Measurements from ENCODE around the gene MYBBP1A.
A peak's percentile ranks its signal among the peaks of the same experiment; 100 is the strongest.

The MYBBP1A gene

GRCh38 chr17:4505187-4505586, 50.0 kb downstream of the MYBBP1A start:
- DNase-seq (ENCODE audit: low spot score) = no peak
- FAIRE-seq = no peak

- FAIRE-seq (no peak), DNase-seq (ENCODE audit: low spot score) (no peak)
Observed at GRCh38 chr17:4504188-4504587, 51.0 kb downstream of the MYBBP1A start.

DNA sequence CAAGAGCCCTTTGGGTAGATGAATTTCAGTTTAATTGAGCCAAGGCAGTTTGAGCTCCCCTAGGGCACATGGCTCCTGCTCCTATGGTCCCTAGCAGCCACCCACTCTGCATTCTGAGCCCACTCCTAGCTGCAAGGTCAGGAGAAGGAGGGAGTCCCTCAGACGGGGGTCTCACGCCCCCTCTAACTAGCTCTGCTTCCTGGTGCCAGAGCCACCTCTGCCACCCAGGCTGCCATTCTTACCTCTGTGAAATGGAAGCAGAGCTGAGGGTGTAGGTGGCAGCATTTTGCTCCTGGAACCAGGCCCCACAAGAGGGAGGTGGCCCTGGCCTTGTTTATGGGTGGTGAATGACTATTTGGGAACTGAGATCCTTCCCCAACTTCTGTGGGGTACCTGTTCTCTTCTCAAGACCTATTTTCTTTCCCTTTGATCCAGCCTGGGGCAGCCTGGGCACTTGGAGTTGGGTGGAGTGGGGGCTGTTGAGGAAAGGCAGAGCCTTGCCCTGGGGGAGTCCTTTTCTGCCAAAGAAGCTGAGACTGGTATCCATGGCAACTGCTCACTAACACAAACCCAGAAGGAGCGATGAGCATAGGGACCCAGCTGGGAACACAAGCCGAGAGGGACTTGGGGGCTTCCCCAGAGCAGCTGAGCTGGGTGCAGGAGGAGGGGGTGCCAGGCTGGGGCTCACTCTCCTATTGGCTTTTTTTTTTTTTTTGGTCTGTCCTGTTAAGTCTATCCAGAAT, 51.7 kb downstream of the MYBBP1A start:
- DNase-seq (ENCODE audit: low spot score) (no peak), FAIRE-seq (no peak)

GRCh38 chr17:4502466-4503154, 52.6 kb downstream of the MYBBP1A start:
- DNase-seq (ENCODE audit: low spot score) = no peak

DNA sequence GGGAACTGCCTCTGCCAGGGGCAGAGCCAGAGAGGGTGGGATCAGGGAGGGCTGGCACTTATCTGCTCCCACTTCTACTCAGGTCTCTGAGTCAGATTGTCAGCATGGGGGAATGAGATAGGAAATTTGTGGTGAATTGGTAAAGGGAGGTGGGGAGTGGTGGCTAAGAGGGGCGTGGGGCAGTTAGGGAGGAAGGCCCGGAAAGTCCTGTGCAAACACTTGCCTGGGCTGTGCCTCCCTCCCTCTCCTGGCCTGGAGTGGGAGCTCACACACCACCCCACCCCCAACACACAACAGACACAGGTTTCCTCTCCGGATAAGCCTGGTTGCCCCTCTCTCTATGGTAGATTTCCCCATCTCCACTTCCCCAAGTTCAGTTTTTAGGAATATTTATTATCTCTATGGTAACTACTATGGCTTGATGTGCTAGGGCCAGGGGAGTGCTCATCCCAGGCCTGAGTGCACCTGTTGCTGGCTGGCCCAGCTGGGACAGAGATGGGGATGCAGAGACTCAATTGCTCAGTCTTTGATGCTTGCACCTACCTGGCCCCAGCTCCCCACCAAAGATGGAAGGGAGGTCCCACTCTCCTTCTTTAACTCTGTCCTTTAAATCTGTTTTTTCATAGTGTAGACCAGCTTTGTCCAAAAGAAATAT, 53.8 kb downstream of the MYBBP1A start:
- FAIRE-seq (no peak), DNase-seq (ENCODE audit: low spot score) (no peak)

More at GRCh38 chr17:4502466-4503154, 52.6 kb downstream of the MYBBP1A start:
- no peak for FAIRE-seq

GRCh38 chr17:4500191-4500571, 55.0 kb downstream of the MYBBP1A start:
- DNase-seq (ENCODE audit: low spot score) (no peak), FAIRE-seq (no peak)

DNA sequence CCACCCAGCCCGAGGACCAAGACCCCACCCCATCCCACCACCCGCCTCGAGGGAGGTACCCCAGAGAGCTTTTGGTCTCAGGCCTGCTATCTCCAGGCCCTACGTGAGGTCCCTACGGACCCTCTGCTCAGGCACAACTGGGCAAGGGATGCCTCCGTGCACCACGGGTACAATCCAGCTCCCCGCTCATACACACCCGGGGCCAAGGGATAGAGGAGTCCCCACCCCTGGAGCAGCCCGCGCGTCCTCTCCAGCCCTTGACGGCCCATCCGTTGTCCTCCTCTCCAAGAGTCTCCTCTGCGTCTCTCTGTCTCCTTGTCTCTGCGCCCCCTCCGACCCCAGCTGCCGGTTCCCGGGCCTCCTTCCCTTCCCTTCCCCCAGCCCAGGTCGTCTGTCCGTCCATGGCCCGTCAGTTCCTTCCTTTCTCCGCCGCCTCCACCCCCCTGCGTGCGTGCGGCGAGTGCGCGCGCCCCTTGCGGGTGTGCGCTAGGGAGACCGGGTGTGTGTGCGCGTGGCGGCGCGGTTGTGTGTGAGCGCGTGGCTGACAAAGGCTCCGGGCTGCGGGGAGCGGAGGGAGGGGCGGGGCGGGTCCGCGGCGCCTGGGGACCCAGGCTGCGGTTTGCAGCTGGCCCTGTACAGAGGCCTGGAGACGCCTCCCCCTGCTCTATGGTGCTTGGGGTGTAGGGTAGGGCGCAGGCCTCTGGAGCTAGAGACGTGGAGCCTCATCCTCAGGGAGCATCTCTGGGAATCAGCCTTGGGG, 55.6 kb downstream of the MYBBP1A start:
- DNase-seq (ENCODE audit: low spot score) (no peak), FAIRE-seq (no peak)

GRCh38 chr17:4498461-4499397, 56.5 kb downstream of the MYBBP1A start, which contains the start of gene SPNS2:
SPNS2 (plus strand) TSS chr17:4498881; CDS start chr17:4499048, 167 bp downstream.
- FAIRE-seq = no peak
- peak; percentile 16 for DNase-seq (ENCODE audit: low spot score)

DNA sequence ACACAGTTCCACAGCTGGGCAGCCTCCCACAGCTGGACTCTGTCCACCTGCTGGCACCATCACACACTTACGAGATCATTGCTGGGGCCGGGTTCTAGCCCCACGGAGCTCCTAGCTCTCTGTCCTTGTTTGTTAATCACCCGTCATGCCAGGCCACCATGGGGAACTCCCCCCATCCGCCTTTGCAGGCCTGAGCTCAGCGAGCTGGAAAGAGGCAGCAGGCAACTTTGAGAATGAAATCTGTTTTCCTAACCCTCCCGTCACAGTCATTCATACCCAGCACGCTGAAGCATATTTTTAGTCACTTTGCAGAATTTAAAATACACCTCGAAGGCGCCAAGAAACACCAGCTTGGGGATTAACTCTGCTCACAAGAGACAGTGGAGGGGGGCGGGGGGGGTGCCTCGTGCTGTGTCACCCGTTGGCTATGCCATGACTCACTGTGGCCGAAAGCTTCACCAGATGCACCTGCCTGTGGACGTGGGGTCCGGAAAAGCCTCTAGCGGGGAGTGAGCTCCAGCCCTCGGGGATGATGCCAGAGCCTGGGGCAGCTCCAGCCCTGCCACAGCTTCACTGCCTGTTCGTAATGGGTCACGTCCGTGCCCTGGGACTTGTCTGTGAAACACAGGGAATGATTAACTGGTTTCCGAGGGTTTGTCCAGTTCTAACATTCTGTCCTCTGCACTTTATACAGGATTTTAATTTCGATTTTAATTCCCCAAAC, 57.9 kb downstream of the MYBBP1A start:
- FAIRE-seq (peak; percentile 94), DNase-seq (ENCODE audit: low spot score) (peak; percentile 93)

DNA sequence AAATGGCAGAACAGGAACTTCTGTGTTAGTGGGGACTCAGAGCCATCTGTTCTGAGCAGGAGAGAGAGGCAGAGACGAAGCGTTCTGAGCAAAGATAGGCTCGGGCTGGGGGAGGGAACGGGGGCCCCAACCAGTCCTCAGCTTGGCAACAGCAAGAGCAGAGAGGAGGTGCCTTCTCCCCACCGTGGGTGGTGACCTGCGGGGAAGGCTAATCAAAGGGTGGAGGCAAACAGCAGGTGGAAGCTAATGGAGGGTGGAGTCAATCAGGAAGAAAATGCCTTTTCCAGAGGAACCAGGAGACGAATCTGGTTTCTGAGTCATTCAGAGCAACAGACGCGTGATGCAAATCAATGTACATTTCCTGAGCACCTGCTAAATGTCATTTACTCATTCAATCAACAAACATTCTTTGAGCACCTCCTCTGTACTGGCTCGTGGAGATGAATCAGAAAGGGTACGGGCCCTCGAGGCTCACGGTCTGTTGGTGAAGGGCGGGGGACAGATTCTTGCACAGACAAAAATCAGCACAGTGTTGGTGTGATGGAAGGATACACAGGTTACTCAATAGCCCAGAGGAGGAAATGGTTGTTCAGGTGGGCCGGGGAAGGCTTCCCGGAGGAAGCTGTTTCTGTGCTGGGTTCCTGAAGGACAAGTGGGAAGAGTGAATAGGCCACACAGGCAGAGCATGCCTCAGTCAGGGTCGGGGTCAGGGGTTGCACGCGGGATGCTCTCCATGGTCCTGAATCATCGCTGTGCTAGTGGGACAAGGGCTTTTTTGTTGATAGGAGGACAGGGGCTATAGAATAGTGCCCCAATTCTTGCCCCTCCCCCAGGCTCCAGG, 62.2 kb downstream of the MYBBP1A start:
- FAIRE-seq (no peak), DNase-seq (ENCODE audit: low spot score) (no peak)

- FAIRE-seq = no peak
- no peak for DNase-seq (ENCODE audit: low spot score)
Observed at GRCh38 chr17:4490637-4491061, 64.5 kb downstream of the MYBBP1A start.

DNA sequence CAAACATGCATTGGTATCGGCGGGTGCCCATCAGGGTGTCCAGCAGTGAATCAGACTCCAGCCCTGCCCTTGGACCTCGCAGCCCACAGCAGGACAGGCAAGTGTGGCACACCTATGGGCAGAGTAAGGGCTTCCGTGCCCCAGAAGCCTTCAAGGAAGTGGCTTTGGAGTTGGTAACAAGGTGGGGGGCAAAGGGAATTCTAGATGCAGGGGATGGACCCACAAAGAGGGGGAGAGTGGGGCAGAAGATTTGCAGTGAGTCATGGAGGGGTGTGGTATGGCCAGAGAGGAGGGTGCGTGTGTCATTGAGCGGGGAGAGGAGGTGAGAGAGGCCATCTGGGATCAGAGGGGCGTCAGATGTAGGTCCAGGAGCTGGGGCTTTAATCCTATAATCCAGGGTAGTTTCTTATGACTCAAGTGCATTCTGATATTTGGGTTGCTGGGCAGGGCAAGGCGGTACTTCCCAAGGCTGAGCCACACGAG, 65.0 kb downstream of the MYBBP1A start:
- no peak for DNase-seq (ENCODE audit: low spot score)
- FAIRE-seq = no peak

DNA sequence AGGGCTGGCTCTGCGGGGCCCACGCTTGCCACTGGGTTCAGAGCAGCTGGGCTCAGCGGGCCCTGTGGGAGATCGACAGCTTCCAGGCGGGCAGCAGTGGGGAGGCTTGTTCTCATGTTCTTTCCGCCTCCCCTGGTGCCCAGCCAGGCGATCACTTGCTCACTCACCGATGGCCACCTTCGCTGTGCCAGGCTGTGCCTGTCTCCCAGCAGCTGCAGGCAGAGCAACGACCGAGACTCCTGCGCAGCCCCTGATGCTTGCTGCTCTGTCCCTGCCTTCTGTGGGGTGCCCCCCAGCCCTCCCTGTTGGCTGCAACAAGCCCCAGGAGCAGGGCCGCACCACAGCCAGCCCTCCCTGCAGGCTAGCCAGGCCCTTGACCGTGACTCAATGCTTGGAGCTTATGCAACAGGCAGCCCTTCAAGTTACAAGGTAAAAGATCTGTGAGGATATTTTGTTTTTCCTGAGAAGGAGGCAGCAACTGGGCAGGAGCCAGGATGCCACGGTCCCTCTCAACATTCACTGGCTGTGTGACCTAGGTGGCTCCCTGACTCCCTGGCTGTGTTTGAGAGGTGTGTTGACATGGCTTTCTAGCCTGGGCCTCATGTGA, 66.1 kb downstream of the MYBBP1A start:
- FAIRE-seq (no peak), DNase-seq (ENCODE audit: low spot score) (no peak)
